ENCODE results near the gene BRCA2. TPM values are rescaled to one million over a fixed set of nuclear protein-coding genes. Genes with fewer than 3 reads are reported as not detected.
"Not testable (repeated sequence)": the region's sequence is repeated elsewhere in the genome, so short reads cannot be mapped to it uniquely, and the experiment has no call there.

The BRCA2 gene
- total RNA-seq, 2 donors from 2014 or later: 1.8 to 2.8 TPM

DNA sequence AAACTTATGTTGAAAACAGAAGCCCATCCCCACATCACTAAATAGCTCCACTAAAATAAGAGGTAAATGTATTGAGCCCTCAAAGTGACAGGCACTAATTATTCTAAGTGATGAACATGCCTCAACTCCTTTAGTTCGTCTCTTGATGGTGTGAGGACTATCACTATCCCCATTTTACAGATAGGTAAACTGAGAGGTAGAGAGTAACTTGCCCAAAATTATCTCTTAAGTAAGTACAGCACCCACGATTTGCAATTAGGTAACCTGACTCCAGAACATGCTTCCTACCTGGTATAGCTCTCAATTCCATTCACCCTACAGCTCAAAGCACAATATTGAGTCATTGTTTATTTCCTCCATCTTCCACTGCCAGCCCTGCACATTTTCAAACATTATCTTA, 12.8 kb upstream of the BRCA2 start:
- intact Hi-C loops (cut with DNase I): loop anchor here in 1 of 2 donors (10.0 kb wide), 1 partner anchor 388 kb away; no protein-coding TSS in a partner anchor
- DNase-seq (ENCODE audit: low spot score): no peak

- intact Hi-C loops (cut with DNase I): loop anchor here (5.0 to 10.0 kb wide), 2 partner anchors 391 to 403 kb away; no protein-coding TSS in a partner anchor
These were observed 9.7 kb upstream of the BRCA2 start for GRCh38 chr13:32305646-32306045.

DNA sequence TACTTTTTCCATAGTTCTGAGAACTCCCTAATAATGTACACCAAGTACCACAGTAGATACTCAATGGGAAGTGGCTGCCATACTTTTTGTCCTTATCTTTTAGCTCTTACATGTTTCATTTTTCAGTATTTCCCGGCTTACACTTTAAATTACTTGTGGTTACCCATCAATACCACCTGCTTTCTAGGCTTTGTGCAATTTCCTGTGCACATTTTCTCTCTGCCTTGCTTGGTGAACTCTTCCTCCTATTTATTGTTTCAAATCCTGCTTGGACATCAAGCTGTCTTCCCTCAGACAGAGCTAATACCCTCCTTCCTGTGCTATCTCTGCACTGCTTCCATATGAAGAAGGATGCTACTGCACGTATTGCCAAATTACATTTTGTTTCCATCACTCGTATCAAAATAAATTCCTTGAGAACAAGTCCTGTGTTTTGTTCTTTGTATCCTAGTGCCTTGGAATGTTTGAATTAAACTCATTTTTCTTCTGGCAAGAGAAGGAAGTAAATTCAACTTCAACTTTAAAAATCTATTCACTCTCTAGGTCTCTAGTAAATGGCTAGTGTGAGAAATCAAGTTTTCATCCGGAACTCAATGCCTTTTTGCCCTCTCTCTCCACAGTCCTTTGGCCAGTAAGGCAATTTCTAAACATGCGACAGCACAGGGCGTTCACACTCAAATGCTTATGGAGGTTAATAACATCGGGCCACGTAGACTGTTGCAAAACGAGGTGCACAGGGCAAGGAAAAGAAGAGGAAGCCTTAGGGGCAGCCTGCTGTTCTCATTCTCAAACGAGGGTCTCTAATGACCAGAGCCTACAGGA, 5.8 kb upstream of the BRCA2 start:
- DNase-seq (ENCODE audit: low spot score): no peak

More at GRCh38 chr13:32305646-32306045, 9.7 kb upstream of the BRCA2 start:
- DNase-seq (ENCODE audit: low spot score): no peak

GRCh38 chr13:32310134-32310706, 5.1 kb upstream of the BRCA2 start:
- intact Hi-C loops (cut with DNase I): loop anchor here (5.0 kb wide), 2 partner anchors 288 to 293 kb away; no protein-coding TSS in a partner anchor
- no peak for DNase-seq (ENCODE audit: low spot score)

More for the DNA sequence above, 5.8 kb upstream of the BRCA2 start:
- intact Hi-C loops (cut with DNase I): loop anchor here (5.0 to 10.0 kb wide), 4 partner anchors 287 to 407 kb away; no protein-coding TSS in a partner anchor

DNA sequence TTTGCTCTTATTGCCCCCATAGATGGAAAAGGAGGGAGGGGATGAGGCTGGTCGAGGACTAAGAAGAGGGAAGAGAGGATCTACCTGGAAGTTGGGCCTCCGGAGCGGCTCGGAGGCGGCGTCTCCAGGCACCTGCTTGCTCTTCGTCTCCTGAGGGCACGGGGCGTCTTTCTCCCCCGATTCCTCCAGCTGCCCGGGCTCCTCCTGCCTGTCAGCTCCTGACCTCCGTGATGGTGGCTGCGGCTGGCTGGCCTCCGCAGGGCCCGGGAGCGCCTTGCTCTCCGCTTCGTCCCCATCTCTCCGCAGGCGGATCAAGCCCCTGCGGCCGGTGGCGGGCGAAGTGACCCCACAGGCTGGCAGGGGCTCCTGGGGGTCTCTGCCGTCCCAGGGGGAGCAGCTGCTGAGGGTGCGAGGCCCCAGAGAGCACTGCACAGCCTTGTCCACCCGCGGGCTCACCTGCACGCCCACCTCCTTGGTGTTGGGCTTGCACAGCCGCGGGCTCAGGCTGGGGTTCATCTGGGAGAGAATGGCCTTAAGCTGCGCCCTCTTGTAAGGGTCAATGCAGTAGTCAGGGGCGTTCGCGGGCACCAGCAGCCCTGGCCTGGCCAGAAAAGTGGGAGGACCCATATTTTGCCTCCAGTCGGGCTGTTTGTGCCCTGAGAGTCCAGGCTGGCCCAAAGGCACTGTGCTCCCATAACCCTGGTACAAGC, 4.0 kb upstream of the BRCA2 start:
- intact Hi-C loops (cut with DNase I): loop anchor here (5.0 kb wide), 2 partner anchors 289 to 294 kb away; no protein-coding TSS in a partner anchor

GRCh38 chr13:32314271-32315237, 754 bp upstream of the BRCA2 start:
- intact Hi-C loops (cut with DNase I): loop anchor here (5.0 kb wide), 2 partner anchors 292 to 297 kb away; no protein-coding TSS in a partner anchor
- peak; percentile 90 for DNase-seq (ENCODE audit: low spot score)

More for the DNA sequence above, 4.0 kb upstream of the BRCA2 start:
- DNase-seq (ENCODE audit: low spot score): peak; percentile 79

GRCh38 chr13:32316028-32316339, 676 bp downstream of the BRCA2 start:
- intact Hi-C loops (cut with DNase I): no loop called here
- no peak for DNase-seq (ENCODE audit: low spot score)

DNA sequence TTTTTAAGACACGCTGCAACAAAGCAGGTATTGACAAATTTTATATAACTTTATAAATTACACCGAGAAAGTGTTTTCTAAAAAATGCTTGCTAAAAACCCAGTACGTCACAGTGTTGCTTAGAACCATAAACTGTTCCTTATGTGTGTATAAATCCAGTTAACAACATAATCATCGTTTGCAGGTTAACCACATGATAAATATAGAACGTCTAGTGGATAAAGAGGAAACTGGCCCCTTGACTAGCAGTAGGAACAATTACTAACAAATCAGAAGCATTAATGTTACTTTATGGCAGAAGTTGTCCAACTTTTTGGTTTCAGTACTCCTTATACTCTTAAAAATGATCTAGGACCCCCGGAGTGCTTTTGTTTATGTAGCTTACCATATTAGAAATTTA, 1.2 kb downstream of the BRCA2 start:
- DNase-seq (ENCODE audit: low spot score): no peak
- intact Hi-C loops (cut with DNase I): no loop called here

GRCh38 chr13:32317716-32318465, 2.6 kb downstream of the BRCA2 start:
- intact Hi-C loops (cut with DNase I): no loop called here
- no peak for DNase-seq (ENCODE audit: low spot score)

GRCh38 chr13:32320528-32320927, 5.2 kb downstream of the BRCA2 start:
- intact Hi-C loops (cut with DNase I): no loop called here
- DNase-seq (ENCODE audit: low spot score): no peak

DNA sequence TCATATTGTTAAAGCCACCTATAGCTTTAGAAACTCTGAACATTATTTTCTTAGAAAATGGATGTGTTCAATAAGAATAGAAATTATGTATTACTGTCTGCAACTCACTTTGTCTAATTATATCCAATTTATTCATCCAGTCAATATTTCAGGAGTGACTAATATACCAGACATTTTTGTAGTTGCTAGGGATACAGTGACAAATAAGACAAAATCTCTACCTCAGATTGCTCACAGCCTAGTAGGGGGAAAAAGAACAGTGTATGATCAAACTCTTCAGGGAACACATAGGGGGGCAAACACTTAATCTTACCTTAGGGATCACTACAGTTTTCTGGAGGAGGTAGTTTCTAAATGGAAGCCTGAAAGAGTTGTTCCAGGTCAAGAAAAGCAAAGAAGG, 8.6 kb downstream of the BRCA2 start:
- intact Hi-C loops (cut with DNase I): no loop called here
- DNase-seq (ENCODE audit: low spot score): no peak

DNA sequence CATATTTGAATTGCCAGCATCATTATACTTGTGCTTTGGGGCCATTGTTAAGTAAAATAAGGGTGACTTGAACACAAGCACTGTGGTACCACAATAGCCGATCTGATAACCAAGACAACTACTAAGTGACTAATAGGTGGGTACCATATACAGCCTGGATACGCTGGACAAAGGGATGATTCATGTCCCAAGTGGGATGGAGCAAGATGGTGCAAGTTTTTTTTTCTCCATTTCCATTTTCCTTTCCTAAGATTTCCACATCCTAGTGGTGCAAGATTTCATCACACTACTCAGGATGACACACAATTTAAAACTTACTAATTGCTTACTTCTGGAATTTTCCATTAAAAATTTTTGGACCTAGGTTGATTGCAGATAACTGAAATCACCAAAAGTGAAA, 15.1 kb downstream of the BRCA2 start:
- intact Hi-C loops (cut with DNase I): no loop called here
- DNase-seq (ENCODE audit: low spot score): no peak

DNA sequence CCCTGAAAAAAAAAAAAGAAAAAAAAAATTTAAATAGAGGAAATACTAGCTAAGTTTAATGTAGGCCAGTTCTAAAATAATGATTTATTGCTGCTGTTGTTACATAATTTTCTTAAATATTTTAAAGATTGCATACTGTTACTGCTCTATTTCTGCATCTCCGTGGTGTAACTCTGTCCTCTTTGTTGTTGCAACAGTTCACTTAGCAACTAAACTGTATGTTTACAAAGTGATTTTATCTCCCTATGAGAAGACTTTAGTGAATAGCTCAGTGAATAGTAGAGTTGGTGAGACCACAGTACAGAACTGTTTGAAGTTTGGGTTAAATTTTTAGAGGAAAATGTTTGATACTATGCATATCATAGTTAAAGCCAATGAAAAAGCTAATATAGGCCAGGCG, 19.4 kb downstream of the BRCA2 start:
- intact Hi-C loops (cut with DNase I): no loop called here

GRCh38 chr13:32340914-32341313, 25.6 kb downstream of the BRCA2 start:
- intact Hi-C loops (cut with DNase I): no loop called here
- no peak for DNase-seq (ENCODE audit: low spot score)

More for the DNA sequence above, 19.4 kb downstream of the BRCA2 start:
- DNase-seq (ENCODE audit: low spot score): no peak

GRCh38 chr13:32347651-32348050, 32.3 kb downstream of the BRCA2 start:
- DNase-seq (ENCODE audit: low spot score): no peak
- intact Hi-C loops (cut with DNase I): no loop called here

DNA sequence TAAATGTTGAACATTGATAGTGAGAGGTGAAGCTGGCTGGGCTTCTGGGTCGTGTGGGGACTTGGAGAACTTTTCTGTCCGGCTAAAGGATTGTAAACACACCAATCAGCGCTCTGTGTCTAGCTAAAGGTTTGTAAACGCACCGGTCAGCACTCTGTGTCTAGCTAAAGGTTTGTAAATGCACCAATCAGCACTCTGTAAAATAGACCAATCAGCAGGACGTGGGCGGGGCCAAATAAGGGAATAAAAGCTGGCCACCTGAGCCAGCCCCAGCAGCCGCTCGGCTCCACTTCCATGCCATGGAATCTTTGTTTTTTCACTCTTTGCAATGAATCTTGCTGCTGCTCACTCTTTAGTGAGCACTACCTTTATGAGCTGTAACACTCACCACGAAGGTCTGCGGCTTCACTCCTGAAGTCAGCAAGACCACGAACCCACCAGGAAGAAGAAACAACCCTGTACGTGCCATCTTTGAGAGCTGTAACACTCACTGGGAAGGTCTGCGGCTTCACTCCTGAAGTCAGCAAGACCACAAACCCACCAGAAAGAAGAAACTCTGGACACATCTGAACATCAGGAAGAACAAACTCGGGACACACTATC, 35.6 kb downstream of the BRCA2 start:
- intact Hi-C loops (cut with DNase I); DNase-seq (ENCODE audit: low spot score): not testable (repeated sequence)

DNA sequence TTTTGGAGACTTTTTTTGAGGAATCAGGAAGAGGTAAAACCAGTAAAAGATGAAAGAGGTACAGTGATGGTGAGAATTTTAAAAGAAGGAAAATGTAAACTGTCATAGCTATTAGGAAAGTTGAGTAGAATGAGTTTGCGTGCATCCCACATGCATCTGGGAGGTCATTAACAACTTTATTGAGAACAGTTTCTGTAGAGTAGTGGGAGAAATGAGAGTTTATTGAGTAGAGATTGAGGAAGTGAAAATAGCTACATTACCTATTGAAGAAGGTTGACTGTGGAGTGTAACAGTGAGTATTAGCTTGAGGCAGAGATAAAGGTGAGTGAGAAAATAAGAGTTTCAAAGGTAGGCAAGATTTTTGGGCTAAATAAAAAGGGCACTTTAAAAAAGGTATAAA, 38.7 kb downstream of the BRCA2 start:
- DNase-seq (ENCODE audit: low spot score): no peak
- intact Hi-C loops (cut with DNase I): no loop called here

GRCh38 chr13:32355935-32356334, 40.6 kb downstream of the BRCA2 start:
- DNase-seq (ENCODE audit: low spot score); intact Hi-C loops (cut with DNase I): not testable (repeated sequence)

Measured in posterior vena cava (tissue), 2 donors.